ENCODE results near the gene SLC30A7. TPM values are rescaled to one million over a fixed set of nuclear protein-coding genes. Genes with fewer than 3 reads are reported as not detected.
A peak's percentile ranks its signal among the peaks of the same experiment; 100 is the strongest.
"Not testable (repeated sequence)": the region's sequence is repeated elsewhere in the genome, so short reads cannot be mapped to it uniquely, and the experiment has no call there.

Gene SLC30A7
- 10 to 100 TPM; 16.1 to 21.6 (median 18.4) TPM for total RNA-seq

DNA sequence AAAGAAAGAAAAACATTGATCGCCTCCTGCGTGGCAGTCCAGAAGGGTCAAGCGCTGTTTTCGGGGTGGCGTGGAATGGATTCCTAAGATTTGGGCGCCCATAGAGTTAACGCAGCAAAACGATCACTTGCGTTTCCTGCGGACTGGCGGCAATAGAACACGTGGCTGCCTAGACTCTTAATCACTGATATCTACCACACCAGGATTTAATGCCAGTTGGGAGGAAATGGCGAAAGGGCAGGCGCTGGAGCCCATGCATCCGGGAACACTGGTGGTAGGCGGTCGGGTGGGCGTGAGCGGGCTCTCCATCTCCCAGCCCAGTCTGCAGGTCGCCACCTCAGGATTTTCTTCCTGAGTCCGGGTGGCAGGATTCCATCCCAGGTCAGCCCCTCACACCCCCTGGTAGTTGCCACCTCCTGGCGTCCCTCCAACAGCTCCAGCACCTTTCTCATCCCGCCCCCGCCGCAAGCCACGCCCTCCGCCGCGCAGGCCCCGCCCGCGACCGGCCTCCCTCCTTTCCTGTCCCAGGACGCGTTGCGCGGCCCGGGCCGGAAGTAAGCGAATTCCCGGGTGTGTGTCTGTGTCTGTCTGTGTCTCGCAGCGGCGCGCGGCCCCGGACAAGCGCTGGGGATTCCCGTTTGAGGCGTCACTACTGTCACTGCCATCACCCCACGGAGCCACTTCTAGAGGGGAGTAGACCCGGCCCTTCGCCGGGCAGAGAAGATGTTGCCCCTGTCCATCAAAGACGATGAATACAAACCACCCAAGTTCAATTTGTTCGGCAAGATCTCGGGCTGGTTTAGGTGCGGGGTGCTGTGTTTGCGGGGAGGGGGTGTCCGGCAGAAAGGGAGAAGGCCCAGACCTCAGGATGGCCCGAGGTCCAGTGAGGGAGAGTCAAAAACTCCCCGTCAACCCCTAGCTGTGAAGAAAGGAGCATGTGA lies at the start of gene SLC30A7:
Gene SLC30A7 (plus strand): TSS at position 551 of the 941 bp plus-strand sequence. CDS start 173 bp downstream, at position 724.
- DNase-seq (ENCODE audit: low spot score in 2 of 2): peak; percentile 94 to 99
- H3K4me3 ChIP-seq (ENCODE audit: low read depth, poor library complexity, severe bottlenecking): peak within 1 kb of the TSS; percentile 89
- 1% methylated on average over 45 to 60 of the region's 62 CpGs for WGBS, 2 donors
- TF ChIP-seq POLR2A (IDR thresholded peaks at IDR 0.05): no peak
- no peak for TF ChIP-seq CTCF (IDR thresholded peaks at IDR 0.05)
- intact Hi-C loops (cut with DNase I; ENCODE audit: low total_unique reads): no loop called here

DNA sequence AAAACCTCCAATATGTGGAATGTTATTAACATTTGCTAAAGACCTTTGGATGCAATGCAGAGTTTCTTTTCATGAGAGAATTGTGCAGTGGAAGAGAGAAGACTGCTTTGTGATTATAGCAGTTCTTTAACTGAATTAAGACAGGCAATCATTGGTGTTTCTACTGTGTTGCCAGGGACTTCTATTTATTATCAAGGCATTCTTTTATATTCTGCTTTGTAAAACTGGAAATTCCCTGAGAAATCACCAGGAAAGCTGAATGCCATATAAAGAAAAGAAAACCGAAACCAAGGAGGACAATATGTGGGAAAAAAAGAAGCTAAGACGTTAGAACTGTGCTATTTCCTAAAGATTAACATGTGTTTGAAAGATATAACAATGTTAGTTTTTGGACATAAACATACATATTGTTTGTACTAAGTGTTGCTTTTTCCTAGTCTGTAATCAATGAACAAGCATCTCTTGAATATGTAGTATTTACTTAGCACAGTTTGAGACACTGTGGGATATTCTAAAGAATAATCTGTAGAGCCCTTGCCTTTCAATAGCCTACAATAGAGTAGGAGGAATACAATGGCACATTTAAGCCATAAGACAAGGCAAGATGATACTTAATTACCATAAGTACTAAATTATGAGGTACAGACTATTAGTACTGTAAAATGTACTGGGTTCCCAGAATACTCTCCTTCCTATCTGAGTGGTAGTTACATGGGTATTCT lies 48.4 kb upstream of the SLC30A7 start:
- intact Hi-C loops (cut with DNase I; ENCODE audit: low total_unique reads): no loop called here
- TF ChIP-seq CTCF (IDR thresholded peaks at IDR 0.05) (no peak), POLR2A (IDR thresholded peaks at IDR 0.05) (no peak)
- DNase-seq (ENCODE audit: low spot score in 2 of 2): no peak
- 5 to 9% methylated on average over 2 of the region's 2 CpGs for WGBS, 2 donors
- H3K4me3 ChIP-seq (ENCODE audit: low read depth, poor library complexity, severe bottlenecking): no peak overlapping the region

GRCh38 chr1:100851726-100852125 lies 44.2 kb upstream of the SLC30A7 start:
- WGBS, 2 donors: 76 to 77% methylated on average over 5 of the region's 5 CpGs
- TF ChIP-seq POLR2A (IDR thresholded peaks at IDR 0.05) (no peak), CTCF (IDR thresholded peaks at IDR 0.05) (no peak)
- intact Hi-C loops (cut with DNase I; ENCODE audit: low total_unique reads): no loop called here
- DNase-seq (ENCODE audit: low spot score in 2 of 2): no peak
- H3K4me3 ChIP-seq (ENCODE audit: low read depth, poor library complexity, severe bottlenecking): no peak overlapping the region

DNA sequence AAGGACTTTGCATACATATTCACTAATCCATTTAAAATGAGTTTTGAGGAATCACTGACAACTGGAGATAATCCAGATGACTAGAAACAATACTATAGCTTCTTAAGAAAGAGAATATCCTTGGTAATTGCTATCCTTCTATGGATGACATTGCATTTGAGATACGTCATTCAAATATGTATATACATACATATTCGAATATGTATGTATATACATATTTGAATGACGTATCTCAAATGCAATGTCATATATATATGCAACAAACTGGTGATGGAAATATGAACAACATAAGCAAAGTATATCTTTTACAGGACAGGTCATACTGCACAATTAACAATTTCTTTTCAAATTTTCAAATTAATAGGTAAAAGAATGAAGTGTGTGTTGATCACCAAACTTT lies 42.9 kb upstream of the SLC30A7 start:
- intact Hi-C loops (cut with DNase I; ENCODE audit: low total_unique reads): no loop called here
- TF ChIP-seq POLR2A (IDR thresholded peaks at IDR 0.05) (no peak), CTCF (IDR thresholded peaks at IDR 0.05) (no peak)
- 91 to 96% methylated on average over 3 of the region's 3 CpGs for WGBS, 2 donors
- no peak for DNase-seq (ENCODE audit: low spot score in 2 of 2)
- H3K4me3 ChIP-seq (ENCODE audit: low read depth, poor library complexity, severe bottlenecking): no peak overlapping the region

DNA sequence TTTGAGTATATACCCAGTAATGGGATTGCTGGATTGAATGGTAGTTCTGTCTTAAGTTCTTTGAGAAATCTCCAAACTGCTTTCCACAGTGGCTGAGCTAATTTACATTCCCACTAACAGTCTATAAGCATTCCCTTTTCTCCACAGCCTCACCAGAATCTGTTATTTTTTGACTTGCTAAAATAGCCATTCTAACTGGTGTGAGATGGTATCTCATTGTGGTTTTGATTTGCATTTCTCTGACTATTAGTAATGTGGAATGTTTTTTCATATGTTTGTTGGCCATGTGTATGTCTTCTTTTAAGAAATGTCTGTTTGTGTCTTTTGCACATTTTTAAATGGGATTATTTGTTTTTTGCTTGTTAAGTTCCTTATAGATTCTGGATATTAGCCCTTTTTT lies 40.8 kb upstream of the SLC30A7 start:
- H3K4me3 ChIP-seq (ENCODE audit: low read depth, poor library complexity, severe bottlenecking); DNase-seq (ENCODE audit: low spot score in 2 of 2); intact Hi-C loops (cut with DNase I; ENCODE audit: low total_unique reads): not testable (repeated sequence)

GRCh38 chr1:100860397-100860991 lies 35.4 kb upstream of the SLC30A7 start:
- TF ChIP-seq CTCF (IDR thresholded peaks at IDR 0.05): no peak
- no peak for TF ChIP-seq POLR2A (IDR thresholded peaks at IDR 0.05)
- DNase-seq (ENCODE audit: low spot score in 2 of 2): no peak
- no peak overlapping the region for H3K4me3 ChIP-seq (ENCODE audit: low read depth, poor library complexity, severe bottlenecking)
- WGBS, 2 donors: 59 to 71% methylated on average over 3 of the region's 3 CpGs
- intact Hi-C loops (cut with DNase I; ENCODE audit: low total_unique reads): loop anchor here (10.0 kb wide), 1 partner anchor 396 kb away; no protein-coding TSS in a partner anchor

Measured in lower leg skin (tissue), 4 donors.